GM04503 (cell line): Measurements from ENCODE around the gene UNC5B.
"Not testable (repeated sequence)": the region's sequence is repeated elsewhere in the genome, so short reads cannot be mapped to it uniquely, and the experiment has no call there.

Source experiments
- DNase-seq: peaks from one replicate; pipeline ENCODE4 v3.0.0-alpha.2; 2012; ENCODE audit warnings: low read depth

Gene UNC5B

GRCh38 chr10:71268758-71269157, 56.4 kb downstream of the UNC5B start:
- DNase-seq: no peak

- DNase-seq: no peak
These were observed 57.2 kb downstream of the UNC5B start for GRCh38 chr10:71269301-71270288.

GRCh38 chr10:71270301-71271220, 58.2 kb downstream of the UNC5B start:
- no peak for DNase-seq

DNA sequence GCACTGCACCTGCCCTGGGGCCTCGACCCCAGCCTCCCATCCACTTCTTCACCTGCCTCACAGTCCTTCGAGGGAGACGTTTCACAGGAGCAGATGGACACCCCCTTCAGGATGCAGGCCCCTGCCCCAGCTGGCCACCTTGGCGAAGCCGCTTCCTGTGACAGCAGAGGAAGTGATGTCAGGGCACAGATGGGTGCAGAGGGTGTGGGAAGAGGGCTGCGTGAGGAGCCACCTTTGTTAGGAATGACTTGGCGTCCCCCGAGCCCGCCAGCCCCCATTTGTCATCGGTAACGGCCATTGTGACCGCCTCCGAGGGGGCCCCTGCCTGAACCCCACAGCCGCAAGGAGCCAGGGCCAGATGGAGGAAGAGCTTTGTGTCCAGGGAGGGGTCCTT, 59.3 kb downstream of the UNC5B start:
- no peak for DNase-seq

DNA sequence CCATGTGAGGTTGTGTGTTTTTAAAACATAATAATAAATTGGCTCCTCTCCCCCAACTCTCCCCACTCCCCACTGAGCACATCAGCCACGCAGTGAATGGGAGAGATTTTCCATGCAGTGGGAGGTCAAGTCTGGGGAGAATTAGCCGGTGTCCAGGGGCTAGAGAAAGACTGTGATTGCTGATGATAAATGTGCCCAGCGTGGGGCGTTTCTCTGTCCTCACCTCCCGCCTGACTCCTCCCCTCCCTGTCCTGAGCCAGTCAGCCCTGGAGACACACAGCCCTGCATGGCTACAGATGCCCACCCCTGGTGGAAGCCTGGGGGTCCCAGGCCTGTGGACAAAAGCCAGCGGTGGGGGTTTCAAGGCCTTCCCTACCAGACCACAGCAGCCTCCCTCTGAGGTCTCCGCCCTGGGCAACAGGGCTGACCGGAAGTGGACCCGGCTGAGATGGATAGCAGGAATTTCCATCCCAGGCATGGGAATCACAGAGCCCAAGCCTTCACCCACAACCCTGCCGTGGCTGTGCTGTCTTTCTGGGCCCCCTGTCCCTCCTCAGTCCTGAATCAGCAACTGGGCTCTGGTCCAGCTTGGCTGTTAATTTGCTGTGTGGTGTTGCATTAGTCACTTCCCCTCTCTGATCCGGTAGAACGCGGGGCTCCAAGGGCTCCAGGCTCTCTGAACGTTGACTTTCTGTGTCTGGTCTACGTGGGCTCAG, 59.8 kb downstream of the UNC5B start:
- peak; percentile 64 for DNase-seq

GRCh38 chr10:71272974-71273373, 60.6 kb downstream of the UNC5B start:
- DNase-seq: not testable (repeated sequence)

GRCh38 chr10:71273506-71273905, 61.1 kb downstream of the UNC5B start:
- no peak for DNase-seq

GRCh38 chr10:71274901-71275796, 62.8 kb downstream of the UNC5B start:
- no peak for DNase-seq

- no peak for DNase-seq
These were observed 64.5 kb downstream of the UNC5B start for GRCh38 chr10:71276873-71277272.

DNA sequence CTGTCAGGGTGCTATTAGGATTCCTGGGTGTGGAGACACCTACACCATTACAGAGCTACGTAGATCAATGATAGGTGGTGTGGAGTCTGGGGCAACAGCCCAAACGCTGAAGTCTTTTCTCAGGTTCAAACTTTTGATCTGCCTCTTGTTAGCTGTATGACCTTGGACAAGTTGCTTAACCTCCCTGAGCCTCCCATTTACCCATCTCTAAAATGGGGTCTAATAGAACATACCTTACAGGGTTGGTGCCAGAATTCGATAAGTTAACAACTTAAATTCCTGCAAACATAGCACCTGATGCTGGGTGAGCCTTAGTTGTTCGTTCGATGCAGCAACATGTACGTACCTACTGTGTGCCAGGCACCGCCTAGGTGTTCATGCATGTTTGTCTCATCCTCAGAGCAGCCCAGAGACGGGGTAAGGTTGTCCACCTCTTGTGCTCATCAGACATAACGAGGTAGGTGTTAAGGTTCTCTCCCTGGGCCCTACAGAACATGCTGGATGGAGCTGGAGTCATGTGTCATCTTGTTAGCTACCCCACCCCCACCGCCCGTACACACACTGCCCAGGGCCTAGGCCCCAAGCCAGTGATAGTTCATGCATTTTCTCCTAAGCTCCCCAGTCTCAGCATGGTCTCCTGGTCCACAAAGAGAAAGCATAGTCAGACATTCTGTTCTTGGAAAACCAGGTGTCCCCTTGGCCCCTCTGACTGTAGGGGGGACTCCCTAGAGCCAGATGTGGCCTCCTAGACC, 65.7 kb downstream of the UNC5B start:
- no peak for DNase-seq

DNA sequence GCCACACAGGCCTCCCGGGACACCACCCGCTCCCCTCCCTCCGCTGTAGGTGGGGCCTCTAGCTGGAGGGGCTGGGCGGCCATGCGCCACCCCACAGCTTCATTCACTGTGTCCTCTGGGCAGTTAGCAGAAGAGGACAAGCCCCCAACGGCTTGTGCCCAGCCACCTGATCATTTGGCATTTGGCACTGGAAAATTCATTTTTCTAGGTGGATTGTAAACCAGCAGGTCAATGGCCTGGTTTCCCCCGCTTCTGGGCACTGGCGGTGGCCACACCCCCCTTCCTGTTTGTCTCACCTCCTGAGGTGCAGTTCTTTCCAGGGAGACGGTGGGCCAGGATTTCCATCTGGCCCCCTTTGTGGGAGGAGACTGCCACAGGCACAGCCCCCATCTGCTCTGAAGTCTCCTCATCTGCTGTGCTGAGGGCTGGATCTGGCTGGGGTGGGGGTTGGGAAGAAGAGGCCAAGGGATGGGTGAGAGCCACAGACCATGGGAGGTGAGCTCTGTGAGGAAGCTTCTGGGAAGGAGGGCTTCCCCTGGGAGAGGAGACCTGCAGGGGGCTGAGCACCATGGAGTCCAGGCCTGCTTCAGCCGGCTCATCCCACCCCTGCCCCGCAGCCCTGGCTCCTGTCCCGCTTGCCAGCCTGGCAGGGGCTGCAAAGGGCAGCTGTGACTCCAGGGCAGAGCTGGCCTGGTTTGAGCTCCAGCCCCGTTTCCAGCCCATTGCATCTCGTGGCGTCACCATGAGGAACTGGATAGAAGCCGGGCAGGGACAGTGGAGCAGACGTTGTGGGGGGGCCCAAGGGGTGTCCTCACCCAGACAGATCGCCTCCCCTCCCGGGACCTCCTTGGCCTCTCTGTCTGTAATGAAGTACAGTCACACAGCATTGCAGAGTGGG, 66.6 kb downstream of the UNC5B start:
- no peak for DNase-seq

- DNase-seq: no peak
These were observed 67.3 kb downstream of the UNC5B start for GRCh38 chr10:71279590-71280170.

GRCh38 chr10:71280216-71280615, 67.8 kb downstream of the UNC5B start:
- DNase-seq: no peak

DNA sequence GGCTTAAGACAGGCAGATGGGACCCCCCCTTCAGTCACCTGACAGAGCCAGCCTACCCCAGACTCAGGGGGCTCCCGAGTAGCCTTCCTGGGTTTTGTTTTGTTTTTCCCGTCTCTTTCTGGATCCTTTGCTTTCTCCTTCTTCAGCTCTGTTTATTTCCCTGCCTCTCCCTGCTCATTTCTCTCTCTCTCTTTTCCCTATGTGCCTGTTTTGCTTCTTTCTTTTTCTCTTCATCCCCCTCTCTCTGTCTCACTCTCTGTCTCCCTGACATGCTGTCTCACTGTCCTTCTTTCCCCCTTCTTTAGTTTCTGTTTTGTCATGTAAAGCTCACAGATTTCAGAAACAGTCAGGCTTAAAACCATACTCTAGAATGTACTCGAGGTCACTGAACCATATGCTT, 68.5 kb downstream of the UNC5B start:
- no peak for DNase-seq

DNA sequence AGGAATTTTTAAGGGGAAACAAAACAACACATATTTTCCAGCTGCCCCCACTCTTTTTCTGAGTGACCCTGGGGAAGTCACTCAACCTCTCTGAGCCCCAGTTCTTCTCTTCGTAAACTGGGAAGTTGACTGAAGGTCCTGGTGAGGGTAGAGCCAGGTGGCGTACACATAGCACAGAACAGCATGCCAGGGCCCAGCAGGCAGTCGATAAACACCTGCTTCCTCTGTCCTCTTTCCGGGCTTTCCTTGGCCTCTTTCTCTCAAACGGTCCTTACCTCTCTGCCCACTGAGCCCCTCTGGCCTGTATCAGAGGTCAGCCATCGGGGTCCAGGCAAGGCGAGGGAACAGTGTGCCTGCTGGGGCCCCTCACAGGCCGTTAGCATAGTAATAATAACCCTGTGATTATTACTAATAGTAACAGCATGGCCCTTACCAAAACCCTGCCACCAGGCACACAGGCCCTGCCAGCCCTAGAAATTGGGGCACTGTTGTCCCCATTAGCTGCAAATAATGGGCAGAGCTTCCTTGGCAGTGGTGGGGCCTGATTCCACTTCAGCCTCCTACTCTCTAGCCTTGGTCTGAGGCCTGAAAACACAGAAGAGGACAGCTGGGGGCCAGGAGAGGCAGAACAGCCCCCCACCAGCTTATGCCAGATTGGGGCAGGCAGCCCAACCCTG, 69.4 kb downstream of the UNC5B start:
- DNase-seq: no peak

- no peak for DNase-seq
These were observed 69.9 kb downstream of the UNC5B start for GRCh38 chr10:71282323-71282680.

DNA sequence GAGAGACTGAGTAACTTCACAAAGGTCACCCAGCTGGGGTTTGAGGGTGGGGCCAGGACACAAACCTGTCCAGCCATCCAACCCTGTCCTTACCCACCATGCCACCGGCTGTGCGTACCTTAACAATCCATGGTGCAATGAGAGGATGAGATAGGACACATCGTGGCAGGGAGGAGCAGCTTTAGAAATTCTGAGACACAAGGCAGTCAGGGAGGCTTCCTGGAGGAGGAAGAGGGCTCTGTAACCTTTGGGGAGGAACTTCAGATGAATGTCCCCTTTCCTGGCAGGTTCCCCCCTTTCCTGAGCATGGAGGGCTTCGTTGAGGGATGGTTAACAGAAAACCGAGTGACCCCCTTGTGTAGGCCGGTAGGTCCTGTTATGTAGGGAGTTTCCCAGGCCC, 71.0 kb downstream of the UNC5B start:
- no peak for DNase-seq

GRCh38 chr10:71283876-71284275, 71.5 kb downstream of the UNC5B start:
- DNase-seq: no peak
